NCI-H82 treated with DMSO at 0.1 percent for 48 hours (cell line): ENCODE data around the gene TTLL1.
"Not testable (repeated sequence)": the region's sequence is repeated elsewhere in the genome, so short reads cannot be mapped to it uniquely, and the experiment has no call there.

Experiments used
- DNase-seq: peaks from one replicate; lab custom pipeline; 2025; ENCODE audit not compliant: unreplicated experiment; lab: John Stamatoyannopoulos, UW

The TTLL1 gene

DNA sequence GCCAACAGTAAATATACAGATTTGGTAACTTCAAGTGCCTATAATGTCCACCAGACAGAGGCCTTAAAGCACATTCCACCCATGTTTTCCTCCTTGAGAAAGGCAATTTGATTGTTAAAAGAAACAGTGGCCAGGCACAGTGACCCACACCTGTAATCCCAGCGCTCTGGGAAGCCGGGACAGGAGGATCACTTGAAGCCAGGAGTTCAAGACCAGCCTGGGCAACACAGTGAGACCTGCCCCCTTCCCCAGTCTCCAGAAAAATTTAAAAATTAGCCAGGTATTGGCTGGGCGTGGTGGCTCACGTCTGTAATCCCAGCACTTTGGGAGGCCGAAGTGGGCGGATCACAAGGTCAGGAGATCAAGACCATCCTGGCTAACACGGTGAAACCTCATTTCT is 93.5 kb downstream of the TTLL1 start:
- not testable (repeated sequence) for DNase-seq

DNA sequence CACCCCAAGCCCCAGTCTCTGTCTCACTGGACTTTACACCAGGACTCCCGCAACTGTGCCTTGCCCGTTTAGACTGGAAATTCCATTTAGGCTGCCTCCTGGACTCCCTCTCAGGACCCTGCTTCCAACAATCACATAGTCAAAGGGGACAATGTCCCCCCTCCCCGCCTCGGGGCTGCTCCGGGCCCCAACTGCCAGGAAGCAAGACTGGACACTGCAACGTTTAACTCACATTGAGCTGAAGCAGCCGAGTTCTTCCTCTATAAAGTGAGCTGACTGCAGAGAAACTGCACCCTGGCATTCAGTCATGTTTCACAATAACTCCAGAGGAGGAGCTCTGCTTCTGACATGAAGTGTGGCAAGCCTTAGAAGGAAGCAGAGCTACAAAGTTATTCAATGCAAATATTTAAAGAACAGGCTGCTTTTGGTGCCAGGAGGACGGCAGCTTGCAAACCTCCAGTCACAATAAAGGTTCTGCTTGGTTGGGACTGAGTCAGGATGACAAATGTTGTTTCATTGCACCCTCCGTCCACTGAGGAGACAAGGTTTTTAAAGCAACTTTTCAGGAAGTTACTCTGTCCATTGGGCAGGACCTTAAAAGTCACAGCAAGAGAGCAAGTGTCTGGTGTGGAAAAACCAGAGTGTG is 94.2 kb downstream of the TTLL1 start:
- no peak for DNase-seq

DNA sequence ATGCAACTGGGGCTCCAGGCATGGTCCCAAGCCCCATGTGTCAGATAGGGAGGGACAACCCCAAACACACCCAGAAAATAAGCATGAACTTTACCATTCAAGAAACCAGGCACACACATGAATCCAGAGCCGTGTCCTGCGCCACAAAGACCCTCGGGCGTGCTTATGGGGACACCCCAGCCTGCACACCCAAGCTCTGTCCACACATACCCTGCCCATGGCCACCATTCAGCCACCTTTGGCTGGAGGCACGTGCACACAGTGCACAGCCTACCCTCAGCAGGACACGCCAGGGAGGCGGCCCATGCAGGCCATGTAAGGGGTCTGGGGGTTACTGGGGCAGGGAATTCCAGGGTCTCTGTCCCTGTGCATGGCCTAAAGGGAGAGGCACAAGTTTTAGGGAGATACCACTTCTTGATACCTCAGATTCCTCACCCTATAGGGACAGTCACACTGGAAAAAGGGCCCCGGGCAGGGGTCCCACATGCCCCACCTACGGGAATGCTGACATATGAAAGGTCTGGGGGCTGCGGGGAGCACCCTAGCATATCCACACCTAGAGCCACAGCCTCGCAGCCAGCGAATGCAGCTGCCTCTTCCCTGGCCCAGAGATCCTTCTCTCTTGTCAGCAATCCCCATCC is 94.8 kb downstream of the TTLL1 start:
- no peak for DNase-seq

DNA sequence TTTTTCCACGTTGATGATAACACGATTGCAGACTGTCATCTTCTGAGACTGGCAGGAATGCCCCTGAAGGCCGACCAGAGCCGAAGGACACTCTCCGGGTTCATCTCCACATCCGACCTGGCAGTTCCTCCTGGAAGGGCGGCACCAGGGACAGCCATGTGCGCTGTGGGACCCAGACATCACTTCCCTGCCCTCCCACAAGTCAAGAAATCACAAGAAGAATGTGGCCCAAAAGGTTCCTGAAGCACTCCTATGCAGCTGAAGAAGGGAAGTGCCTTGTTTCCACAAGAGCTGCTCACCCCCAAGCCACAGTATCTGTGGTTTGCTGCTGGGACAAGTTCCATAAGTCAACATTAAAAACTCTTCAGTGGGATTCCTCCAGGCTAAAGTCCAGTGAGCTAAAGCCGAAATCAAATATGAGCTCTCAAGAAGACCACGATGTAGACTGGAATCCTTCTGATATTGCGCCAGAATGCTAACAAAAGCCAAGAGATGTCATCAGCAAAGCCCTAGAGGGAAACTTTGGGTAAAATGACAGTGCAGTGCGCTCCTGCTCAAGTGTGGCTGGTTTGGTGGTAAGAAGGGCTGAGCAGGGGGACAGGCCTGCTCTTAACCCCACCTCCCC is 95.4 kb downstream of the TTLL1 start:
- DNase-seq, result no peak

DNA sequence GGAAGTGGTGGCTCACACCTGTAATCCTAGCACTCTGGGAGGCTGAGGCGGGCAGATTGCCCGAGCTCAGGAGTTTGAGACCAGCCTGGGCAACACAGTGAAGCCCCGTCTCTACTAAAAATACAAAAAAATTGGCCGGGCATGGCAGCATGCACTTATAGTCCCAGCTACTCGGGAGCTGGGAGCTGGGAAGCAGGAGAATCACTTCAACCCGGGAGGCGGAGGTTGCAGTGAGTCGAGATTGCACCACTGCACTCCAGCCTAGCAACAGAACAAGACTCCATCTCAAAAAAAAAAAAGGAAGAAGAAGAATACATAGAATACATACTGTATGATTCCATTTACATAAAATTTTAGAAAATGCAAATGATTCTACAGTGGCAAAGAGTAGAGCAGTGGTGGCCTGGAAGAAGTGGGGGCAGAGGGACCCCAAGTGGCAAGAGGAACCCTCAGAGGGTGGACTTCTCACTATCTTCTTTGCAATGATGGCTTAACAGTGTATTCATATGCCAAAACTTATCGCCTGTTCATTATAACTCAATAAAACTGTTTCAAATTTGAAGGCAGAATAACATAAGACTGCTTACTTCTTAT is 96.2 kb downstream of the TTLL1 start:
- no peak for DNase-seq

DNA sequence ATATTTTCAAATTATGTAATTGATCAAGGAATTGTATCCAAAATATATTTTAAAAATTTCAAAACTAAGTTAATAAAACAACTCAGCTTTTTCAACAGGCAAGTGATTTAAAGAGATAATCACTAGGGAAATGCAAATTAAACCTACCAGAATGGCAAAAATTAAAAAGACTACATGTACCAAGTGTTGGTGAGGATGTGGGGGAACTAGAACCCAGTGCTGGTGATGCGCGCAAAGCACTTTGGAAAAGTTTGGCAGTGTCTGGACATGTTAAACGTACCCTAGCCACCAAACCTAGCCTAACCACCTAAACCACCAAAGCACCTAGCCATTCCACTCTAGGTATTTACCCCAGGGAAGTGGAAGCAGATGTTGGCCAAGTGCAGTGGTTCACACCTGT is 97.1 kb downstream of the TTLL1 start:
- no peak for DNase-seq

DNA sequence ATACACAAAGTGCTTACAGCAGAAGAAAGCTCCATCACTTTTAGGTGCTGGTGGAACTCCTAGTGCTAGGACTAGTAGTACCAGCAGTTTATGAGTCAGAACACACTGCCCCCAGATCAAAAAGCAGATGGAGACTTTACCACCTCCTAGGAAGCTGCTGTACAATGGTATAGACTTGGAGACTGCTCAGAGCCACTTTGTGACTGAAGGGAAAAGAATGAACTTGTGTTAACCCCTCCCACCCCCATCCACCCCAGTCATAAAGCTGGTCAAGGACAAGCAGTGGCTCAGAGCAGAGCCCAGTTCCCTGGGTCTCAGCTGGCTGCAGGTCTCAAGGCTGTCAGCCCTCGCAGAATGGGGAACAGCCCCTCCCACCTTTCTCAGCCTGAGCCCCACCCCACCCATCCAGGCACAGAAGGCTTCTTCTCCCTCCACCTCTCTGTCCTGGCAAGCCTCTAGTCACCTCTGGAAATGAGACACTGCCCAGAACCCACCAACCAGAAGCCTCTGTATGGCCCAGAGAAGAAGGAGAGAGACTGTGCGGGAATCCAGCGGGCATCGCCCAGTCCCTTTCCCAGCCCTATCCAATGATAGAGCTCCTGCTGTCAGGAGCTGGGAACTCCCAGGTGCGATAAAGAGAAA is 98.1 kb downstream of the TTLL1 start:
- no peak for DNase-seq

DNA sequence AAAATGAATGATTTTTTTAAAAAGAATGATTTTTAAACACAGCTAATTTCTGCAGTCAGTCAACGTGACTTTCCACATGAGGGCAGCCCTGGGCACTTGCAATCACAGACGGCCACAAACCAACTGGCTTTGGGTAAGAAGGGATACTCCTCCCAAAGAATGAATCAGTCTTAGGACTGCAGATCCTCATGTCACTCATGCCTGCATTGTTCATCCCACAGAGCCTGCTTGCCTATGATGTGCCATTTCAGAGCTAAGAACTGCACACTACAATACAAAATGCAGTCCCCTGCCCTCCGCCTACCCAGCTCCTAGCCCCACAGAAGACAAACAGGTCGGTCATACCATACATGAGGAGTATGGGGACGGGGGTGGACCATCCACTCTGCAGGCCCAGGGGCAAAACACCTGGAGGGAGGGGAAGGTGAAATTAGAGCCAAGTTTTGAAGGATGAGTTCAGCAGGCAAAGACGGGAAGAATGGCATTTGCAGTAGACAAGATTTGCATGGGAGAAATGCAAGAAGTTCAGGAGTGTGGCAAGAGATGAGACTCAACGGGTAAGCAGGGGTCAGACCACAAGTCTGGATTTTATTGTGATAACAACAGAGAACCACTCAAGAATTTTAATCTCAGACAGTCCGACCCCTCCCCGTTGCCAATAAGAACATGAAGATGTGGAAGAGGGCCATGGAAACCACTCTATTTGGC is 98.9 kb downstream of the TTLL1 start:
- no peak for DNase-seq
